KOPT-K1 (cell line): ENCODE results near the gene PFKFB2.
"Not testable (repeated sequence)": the region's sequence is repeated elsewhere in the genome, so short reads cannot be mapped to it uniquely, and the experiment has no call there.

ENCODE experiments used
- H3K27ac ChIP-seq: fragments of 200-600 bp; sonication (generic); 2 replicates; pipeline ENCODE4 v1.5.1; 2016; ENCODE audit warnings: antibody characterized with exemption, mild to moderate bottlenecking, low read depth, low read length; ENCODE audit not compliant: poor library complexity, severe bottlenecking
- H3K36me3 ChIP-seq: fragments of 200-600 bp; sonication (generic); 2 replicates; pipeline ENCODE4 v1.5.1; 2017; ENCODE audit warnings: antibody characterized with exemption, mild to moderate bottlenecking, low read length, moderate library complexity; ENCODE audit not compliant: insufficient read depth
- H3K9me3 ChIP-seq: fragments of 200-600 bp; sonication (generic); 2 replicates; pipeline ENCODE4 v1.5.1; 2017; ENCODE audit warnings: antibody characterized with exemption, low read length, mild to moderate bottlenecking; ENCODE audit not compliant: insufficient read depth, poor library complexity, severe bottlenecking

PFKFB2 gene

DNA sequence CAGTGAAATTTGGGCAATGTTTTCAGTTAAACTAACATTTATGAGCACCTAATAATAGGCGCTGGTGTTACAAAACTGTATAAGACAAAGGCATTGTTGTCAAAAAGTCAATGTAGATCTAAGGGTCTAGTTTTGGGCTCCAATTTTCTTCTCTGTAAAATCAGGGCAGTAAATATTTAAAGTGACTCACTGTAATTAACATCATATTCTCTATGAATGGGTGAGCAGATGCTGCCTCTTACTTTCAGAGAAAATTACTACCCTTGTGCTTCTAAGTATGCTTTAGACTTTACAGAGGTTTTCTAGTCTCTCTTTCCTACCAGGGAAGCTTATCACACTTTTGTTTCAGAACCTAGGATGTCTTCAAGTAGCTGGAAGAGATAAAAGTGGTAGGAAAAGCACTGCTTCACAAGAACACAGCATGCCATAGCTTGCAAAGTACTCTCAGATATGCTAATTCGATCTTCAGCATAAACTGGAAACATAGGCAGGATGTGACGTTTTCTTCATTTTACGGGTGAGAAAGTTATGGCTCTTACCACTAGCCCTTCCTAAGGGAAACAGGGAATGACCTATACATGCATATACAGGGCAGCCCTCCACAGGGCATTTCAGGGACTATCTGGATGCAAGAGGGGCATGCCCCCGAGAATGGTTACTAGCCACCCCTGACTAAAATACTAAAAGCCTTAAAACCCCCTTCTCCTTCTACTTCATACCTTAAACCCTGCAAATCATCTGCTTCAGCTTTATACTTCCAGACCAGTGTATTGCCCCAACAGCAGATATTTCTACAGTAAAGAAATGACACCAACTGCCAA, 23.2 kb upstream of the PFKFB2 start:
- H3K36me3 ChIP-seq, result no peaks in the 10 kb centered on the region
- no peaks in the 10 kb centered on the region for H3K9me3 ChIP-seq
- no peak overlapping the region for H3K27ac ChIP-seq

DNA sequence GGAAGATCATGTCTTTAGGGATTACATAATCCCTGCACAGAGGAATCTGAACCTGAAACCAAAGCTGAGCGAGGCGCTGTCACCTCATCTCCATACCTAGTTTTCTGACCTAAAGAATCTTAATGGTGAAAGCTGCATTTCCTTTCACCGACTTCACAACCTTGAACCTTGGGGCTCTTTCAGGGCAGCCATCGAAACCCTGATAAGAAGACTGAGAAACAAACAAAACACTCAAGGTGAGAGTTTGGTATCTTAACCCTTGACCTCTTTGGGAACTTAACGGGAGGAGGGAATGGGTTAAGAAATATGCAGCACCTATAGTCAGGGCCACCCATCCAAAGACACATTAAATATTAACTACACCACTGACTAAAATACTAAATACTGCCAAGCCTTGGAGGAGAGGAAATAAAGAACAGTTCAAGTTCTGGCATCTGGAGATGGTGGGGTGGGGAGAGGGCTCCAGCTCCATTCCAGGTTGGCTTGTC, 22.5 kb upstream of the PFKFB2 start:
- H3K27ac ChIP-seq, result no peak overlapping the region
- no peaks in the 10 kb centered on the region for H3K9me3 ChIP-seq
- no peaks in the 10 kb centered on the region for H3K36me3 ChIP-seq

DNA sequence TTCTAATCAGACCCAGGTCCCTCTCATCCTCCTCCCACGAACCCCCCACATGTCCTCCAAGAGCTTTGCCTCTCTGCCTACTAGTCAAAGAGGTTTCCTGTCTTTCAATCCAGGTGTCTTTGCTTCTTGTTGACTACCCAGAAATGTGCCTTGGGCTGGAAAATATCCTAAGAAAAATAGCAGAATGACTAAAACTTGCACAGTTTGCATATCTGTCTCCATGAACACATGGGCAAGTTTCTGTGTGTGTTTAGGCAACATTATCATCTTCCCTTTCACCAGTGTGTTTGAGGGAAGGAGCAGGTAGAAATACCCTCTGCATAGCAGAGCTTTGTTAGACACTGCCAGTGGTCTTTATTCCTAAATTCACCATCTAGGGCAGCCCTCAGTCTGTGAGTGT, 22.1 kb upstream of the PFKFB2 start:
- Histone ChIP-seq H3K36me3 (no peaks in the 10 kb centered on the region), H3K9me3 (no peaks in the 10 kb centered on the region), H3K27ac (no peak overlapping the region)

DNA sequence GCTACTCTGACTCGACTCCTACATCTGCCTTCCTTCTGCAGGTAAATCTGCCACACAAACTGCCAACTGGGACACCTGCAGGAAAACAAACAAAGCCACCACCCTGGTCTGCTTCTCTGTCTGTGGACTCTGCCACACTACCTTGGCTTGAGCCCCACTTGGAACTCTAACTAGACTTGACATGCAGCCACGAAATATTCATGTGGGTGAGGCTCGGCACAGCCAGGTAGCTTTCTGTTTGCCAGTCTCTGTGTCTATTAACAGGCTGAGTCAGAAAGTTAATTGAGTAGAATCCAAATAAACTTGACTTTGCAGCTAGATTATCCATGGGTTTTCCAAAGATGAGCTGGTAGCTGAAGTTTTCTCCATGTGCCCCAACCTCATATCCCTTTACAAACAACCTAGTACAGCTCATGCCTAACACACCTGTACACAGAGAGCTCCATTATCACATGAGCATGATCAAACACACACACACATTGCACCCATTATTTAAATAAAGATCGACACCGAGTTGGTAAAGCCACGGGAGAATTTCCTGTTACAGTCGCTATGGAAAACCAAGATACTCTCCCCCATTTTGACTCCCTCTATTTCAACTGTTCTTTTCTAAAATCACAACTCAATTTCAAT, 21.3 kb upstream of the PFKFB2 start:
- Histone ChIP-seq H3K9me3 (no peaks in the 10 kb centered on the region), H3K27ac (no peak overlapping the region), H3K36me3 (no peaks in the 10 kb centered on the region)

DNA sequence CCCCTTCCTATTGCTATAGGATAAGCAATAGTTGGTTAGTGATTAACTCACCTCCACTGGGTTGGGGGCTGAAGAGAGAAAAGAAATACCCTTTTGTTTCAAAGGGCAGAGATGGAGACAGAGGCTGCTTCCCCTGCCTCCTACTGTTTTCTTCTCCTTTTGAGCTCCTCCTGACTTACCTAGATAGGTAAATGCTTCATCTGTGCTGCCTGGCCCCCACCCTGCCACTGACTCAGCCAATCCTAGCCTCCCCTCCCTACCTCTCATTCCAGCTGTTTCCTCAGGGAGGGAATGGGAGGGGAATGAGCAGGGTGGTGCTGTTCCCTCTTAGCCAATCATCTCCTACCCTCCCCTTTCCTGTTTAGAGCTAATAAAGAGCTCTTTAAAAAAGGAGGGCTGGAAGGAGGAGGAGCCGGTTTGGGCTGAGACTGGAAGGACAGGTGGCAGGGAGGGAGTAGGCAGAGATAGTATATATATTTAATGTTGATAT, 20.5 kb upstream of the PFKFB2 start, which contains the start of gene C1orf116:
Gene C1orf116, minus strand, starts transcription at position 229 of the 490 bp plus-strand sequence. CDS start 5,158 bp downstream, outside the sequence.
- no peaks in the 10 kb centered on the region for H3K36me3 ChIP-seq
- no peaks in the 10 kb centered on the region for H3K9me3 ChIP-seq
- no peak within 1 kb of the TSS for H3K27ac ChIP-seq

DNA sequence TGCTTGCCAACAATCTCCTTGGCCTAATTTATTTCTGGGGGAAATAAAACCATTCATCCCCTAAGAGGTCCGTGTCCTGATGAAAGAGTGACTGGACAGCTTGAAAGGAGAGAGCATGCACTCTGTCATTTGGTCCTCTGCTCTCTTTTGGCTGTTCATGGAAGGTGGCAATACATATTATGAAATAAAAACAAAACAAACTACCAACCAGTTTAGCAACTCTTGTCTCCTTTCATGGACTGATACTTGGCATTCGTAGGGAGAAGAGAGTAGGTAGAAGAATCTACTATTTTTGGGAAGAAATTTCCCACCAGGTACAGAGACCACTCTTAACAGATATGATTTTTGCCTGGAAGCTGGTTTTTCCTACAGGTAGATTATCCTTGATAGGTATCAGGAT, 19.8 kb upstream of the PFKFB2 start:
- Histone ChIP-seq H3K36me3 (no peaks in the 10 kb centered on the region), H3K27ac (no peak overlapping the region), H3K9me3 (no peaks in the 10 kb centered on the region)

DNA sequence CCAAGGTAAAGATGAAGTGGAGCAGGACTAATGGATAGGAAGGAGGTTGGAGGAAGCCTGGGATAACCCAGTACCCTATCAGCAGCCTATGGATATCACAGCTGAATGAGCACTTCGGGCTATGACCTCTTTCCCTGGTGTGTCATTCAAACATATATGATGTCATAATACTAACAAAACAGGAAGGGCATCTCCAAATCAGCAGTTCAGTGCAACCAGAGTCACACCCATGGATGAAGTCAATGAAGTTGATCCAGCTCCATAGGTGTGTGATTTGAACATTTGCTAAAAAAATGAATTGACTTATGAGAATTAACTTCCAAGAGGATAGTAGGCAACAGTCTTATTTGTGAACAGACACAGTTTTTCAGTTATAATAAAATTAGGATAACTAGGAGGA, 18.9 kb upstream of the PFKFB2 start:
- Histone ChIP-seq H3K36me3 (no peaks in the 10 kb centered on the region), H3K27ac (no peak overlapping the region)

DNA sequence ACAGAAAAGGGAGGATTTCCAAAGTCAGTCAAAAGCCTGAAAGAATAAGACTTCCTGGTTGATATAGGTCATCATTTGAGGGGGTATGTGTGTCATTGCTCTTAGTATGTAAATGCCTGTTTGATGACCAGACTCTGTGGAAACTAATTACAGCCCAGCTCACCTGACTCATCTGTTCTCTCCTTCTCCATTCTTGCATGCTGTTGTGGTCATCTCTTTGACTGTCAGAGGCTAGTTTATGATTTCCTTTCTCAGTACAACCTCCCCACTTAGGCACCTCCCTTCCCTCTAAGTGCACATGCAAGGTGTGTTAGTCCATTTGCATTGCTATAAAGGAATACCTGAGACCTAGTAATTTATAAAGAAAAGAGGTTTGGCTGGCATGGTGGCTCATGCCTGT, 18.1 kb upstream of the PFKFB2 start:
- H3K27ac ChIP-seq, result no peak overlapping the region
- H3K36me3 ChIP-seq, result no peaks in the 10 kb centered on the region
- H3K9me3 ChIP-seq, result no peaks in the 10 kb centered on the region

More for the DNA sequence above, 18.9 kb upstream of the PFKFB2 start:
- no peaks in the 10 kb centered on the region for H3K9me3 ChIP-seq

DNA sequence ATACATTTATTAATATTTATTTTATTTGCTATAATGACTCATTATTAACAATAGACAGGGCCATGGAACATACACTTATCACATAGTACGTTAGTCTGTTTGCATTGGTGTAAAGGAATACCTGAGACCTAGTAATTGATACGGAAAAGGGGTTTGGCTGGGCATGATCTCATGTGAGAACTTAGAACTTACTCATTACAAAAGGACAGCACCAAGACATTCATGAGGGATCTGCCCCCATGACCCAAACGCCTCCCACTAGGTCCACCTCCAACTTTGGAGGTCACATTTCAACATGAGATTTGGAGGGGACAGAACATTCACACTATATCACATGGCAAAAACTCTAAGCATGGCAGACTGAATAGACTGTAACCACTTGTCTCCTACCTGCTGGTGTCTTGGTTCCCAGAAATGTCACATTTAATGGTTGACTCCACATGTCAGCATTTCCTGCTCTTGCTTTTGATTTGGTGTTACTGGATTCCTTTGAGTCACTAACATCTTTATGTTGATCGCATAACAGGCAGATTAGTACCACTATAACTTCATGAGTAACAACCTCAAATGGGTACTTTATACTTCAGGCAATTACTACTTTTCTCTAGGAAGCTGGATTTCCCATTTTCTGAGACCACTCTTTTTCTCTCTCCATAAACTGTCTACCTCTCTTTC, 17.1 kb upstream of the PFKFB2 start:
- Histone ChIP-seq H3K27ac (no peak overlapping the region), H3K36me3 (no peaks in the 10 kb centered on the region), H3K9me3 (no peaks in the 10 kb centered on the region)

DNA sequence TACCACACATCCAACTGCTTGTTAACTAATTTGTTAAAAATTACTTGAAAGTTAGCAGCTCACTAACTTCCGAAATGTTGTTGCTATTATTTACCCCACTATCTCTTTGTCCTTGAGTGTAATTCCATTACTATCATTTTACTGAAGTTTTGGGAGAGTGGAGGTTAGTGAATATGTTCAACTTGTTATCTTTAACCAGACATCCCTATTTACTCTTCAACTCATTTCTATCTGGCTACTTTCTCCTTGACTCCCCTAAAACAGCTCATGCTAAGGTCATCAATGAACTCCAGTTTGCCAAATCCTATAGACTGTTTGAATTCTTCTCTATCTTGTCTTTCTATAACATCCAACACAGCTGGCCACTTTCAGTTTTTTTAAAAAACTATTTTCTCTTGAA, 16.2 kb upstream of the PFKFB2 start:
- Histone ChIP-seq H3K27ac (no peak overlapping the region), H3K9me3 (no peaks in the 10 kb centered on the region), H3K36me3 (no peaks in the 10 kb centered on the region)

DNA sequence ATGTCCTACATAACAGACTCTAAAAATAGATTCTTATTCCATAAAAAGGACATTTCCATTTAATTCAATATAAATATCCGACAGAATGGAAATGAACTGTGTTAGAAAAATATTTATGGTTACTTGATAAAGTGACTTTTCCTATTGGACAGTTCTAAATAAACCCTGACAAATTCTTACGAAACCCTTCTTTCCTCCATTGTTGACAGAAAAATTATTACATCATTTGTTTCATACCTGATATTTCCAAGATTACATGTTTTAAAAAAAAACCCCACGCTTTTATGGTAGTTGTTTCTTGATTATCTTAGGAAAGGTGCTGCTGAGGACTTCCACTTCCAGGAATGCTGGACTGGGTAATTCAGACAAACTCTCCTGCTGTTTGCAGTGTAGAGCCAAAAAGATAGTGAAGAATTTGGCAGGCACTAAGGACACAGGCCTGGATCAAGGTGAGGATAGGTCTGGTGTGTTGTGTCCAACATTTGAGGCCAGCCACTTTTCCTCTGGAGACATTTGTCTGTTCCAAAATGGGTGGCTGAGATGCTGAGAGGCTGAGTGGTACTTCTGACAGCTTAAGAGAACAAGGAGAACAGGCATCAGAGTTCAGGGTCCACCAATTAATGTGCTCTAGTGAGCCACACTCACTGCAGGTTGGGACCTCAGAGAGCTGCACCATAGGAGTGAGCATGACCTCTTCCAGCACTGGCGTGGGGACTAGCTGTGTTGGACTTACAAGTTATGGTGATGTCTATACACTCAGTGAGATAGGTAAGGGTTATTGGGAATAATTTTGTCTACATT, 13.5 kb upstream of the PFKFB2 start:
- Histone ChIP-seq H3K9me3 (no peaks in the 10 kb centered on the region), H3K27ac (no peak overlapping the region), H3K36me3 (peaks cover 16% of the 10 kb centered on the region)

DNA sequence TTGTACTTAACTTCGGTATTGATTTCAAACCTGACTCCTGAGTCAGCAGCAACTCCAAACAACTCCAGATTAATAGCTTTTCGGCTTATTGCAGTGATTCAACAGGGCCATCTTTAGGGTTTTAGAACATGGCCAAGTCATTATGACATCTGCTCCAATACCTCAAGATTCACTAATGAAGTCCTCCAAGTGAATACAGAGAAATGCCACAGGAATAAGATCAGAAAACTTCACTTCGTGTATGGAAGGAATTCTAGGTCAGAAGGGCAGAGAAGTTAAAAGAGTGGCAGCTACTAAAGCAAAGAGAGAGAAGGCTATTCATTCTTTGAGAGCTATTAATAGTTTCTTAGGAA, 12.9 kb upstream of the PFKFB2 start:
- no peak overlapping the region for H3K27ac ChIP-seq
- no peaks in the 10 kb centered on the region for H3K9me3 ChIP-seq
- H3K36me3 ChIP-seq, result peaks cover 16% of the 10 kb centered on the region

DNA sequence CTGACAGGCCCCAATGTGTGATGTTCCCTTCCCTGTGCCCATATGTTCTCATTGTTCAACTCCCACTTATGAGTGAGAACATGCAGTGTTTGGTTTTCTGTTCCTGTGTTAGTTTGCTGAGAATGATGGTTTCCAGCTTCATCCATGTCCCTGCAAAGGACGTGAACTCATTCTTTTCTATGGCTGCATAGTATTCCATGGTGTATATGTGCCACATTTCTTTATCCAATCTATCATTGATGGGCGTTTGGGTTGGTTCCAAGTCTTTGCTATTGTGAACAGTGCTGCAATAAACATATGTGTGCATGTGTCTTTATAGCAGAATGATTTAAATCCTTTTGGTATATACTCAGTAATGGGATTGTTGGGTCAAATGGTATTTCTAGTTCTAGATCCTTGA, 11.7 kb upstream of the PFKFB2 start:
- not testable (repeated sequence) for H3K9me3 ChIP-seq, H3K27ac ChIP-seq
- peaks cover 28% of the 10 kb centered on the region for H3K36me3 ChIP-seq

DNA sequence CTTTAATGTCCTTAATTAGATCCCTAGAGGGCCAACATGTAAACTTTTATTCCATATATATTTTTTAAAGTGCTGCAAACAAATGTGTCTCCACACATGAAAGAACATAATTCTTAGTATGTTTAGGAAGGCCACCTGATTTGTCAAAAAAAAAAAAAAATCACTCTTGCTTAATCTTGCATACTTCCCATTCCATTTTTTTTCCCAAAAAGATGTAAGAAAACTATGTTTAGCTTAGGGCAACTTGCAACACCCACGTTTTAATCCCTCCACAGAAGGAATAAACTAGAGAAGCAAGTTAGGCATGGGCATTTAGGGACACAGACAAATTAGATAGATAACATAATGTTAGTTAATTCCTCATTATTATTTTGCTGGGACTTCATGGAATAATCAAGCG, 7.6 kb upstream of the PFKFB2 start:
- peaks cover 59% of the 10 kb centered on the region for H3K36me3 ChIP-seq

DNA sequence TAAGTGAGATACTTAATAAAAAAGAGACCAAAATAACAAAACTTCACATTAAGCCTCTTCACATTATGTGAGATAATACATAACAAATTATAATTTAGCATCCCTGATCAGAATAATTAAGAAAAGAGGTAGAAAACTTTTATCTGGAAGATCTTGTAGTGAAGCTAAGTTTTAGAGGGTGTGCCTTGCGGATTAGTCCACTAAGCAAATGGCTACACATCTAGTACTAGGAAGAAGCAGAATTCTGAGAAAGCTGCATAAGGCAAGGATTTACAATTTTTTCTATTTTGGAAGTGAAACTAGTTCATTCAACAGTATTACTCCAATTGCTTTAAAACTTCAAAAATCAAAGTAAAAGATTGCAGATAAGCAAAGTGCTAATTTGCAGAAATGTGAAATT, 5.6 kb upstream of the PFKFB2 start:
- Histone ChIP-seq H3K27ac (no peak overlapping the region), H3K9me3 (no peaks in the 10 kb centered on the region), H3K36me3 (peaks cover 59% of the 10 kb centered on the region)

More for the DNA sequence above, 7.6 kb upstream of the PFKFB2 start:
- Histone ChIP-seq H3K9me3 (no peaks in the 10 kb centered on the region), H3K27ac (no peak overlapping the region)
